Type B pancreatic cell (in vitro differentiated cells): ENCODE data around the gene MAN2B2. TPM values are rescaled to one million over a fixed set of nuclear protein-coding genes. Genes with fewer than 3 reads are reported as not detected.

Source experiments
- DNase-seq: peaks from one replicate; pipeline ENCODE4 v3.0.0; 2021; ENCODE audit warnings: mixed read lengths; ENCODE audit not compliant: unreplicated experiment; ENCODE audit errors: extremely low spot score
- H3K27ac Mint-ChIP-seq: 2 replicates; pipeline ENCODE4 v1.8.0; 2021; ENCODE audit warnings: mild to moderate bottlenecking, mixed read lengths
- H3K27me3 Mint-ChIP-seq: 2 replicates; pipeline ENCODE4 v1.8.0; 2021; ENCODE audit warnings: mixed read lengths
- H3K36me3 Mint-ChIP-seq: 2 replicates; pipeline ENCODE4 v1.8.0; 2021; ENCODE audit warnings: mixed read lengths
- H3K4me1 Mint-ChIP-seq: one replicate; pipeline ENCODE4 v1.8.0; 2021; ENCODE audit warnings: mixed read lengths; ENCODE audit not compliant: unreplicated experiment
- H3K4me3 Mint-ChIP-seq: 2 replicates; pipeline ENCODE4 v1.8.0; 2021; ENCODE audit warnings: mild to moderate bottlenecking, mixed read lengths
- H3K9me3 Mint-ChIP-seq: 2 replicates; pipeline ENCODE4 v1.8.0; 2021; ENCODE audit warnings: mixed read lengths
- total RNA-seq: library from RNA; stranded (reverse); gene quantifications from 2 replicates; pipeline ENCODE4 v1.2.1, GENCODE V29; 2021; ENCODE audit warnings: low replicate concordance
- TF ChIP-seq, protein P1 (sequence below): fragments of 200-600 bp; sonication (generic); conservative IDR thresholded peaks from 2 replicates; pipeline ENCODE4 v1.5.0; 2021; ENCODE audit warnings: antibody characterized with exemption, mild to moderate bottlenecking

MAN2B2 gene
- total RNA-seq, 1 donor from 2014 or later: 17.4 TPM

- TF ChIP-seq, protein P1, sequence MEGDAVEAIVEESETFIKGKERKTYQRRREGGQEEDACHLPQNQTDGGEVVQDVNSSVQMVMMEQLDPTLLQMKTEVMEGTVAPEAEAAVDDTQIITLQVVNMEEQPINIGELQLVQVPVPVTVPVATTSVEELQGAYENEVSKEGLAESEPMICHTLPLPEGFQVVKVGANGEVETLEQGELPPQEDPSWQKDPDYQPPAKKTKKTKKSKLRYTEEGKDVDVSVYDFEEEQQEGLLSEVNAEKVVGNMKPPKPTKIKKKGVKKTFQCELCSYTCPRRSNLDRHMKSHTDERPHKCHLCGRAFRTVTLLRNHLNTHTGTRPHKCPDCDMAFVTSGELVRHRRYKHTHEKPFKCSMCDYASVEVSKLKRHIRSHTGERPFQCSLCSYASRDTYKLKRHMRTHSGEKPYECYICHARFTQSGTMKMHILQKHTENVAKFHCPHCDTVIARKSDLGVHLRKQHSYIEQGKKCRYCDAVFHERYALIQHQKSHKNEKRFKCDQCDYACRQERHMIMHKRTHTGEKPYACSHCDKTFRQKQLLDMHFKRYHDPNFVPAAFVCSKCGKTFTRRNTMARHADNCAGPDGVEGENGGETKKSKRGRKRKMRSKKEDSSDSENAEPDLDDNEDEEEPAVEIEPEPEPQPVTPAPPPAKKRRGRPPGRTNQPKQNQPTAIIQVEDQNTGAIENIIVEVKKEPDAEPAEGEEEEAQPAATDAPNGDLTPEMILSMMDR: no peak
- H3K27ac Mint-ChIP-seq: no peak overlapping the region
- H3K4me1 Mint-ChIP-seq: no peaks in the 10 kb centered on the region
- H3K4me3 Mint-ChIP-seq: no peak overlapping the region
- DNase-seq: no peak
- no peaks in the 10 kb centered on the region for H3K27me3 Mint-ChIP-seq
- H3K9me3 Mint-ChIP-seq: no peaks in the 10 kb centered on the region
- peaks cover 8% of the 10 kb centered on the region for H3K36me3 Mint-ChIP-seq
Observed at GRCh38 chr4:6584865-6585264, 9.9 kb downstream of the MAN2B2 start.

DNA sequence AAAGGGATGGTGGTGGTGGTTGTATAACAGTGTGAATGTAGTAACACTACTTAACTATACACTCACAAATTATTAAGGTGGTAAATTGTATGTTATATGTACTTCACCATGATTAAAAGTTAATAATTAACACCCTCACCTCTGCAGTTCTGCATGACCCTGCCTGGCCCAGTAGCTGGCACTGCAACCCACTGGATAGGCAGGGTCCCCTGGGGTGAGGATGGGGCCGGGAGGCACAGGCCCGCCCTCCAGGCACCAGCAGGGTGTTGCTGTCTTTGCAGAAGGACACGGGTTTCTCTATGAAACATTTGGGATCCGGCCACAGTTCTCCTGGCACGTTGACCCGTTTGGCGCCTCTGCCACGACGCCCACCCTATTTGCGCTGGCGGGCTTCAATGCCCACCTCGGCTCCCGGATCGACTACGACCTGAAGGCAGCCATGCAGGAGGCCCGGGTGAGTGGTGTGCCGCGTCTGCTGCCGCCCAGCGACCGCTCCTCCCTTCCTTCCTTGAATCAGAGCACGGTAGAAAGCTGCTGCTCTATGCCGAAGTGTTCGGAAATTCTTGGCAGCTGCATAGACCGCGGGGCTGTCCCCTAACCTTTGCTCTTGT lies 11.8 kb downstream of the MAN2B2 start:
- Mint-ChIP-seq H3K4me3 (no peak overlapping the region), H3K27me3 (no peaks in the 10 kb centered on the region), H3K27ac (no peak overlapping the region), H3K4me1 (no peaks in the 10 kb centered on the region), H3K36me3 (peaks cover 5% of the 10 kb centered on the region), H3K9me3 (no peaks in the 10 kb centered on the region)
- TF ChIP-seq, protein P1: no peak
- DNase-seq: no peak

DNA sequence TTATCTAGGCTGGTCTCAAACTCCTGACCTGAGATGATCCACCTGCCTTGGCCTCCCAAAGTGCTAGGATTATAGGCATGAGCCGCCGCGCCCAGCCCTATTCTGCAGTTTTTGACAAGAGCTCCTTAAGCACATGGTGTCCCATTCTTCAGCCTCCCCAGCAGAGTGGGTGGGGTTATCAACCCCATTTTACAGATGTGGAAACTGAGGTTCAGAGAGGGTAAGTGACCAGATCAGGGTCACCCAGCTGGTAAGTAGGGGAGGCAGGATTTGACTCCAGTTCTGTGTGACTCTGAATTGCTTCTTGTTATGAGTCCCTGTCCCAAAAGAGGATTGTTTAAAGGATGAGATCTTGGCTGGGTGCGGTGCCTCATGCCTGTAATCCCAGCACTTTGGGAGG lies 14.5 kb downstream of the MAN2B2 start:
- no peak overlapping the region for H3K4me3 Mint-ChIP-seq
- no peaks in the 10 kb centered on the region for H3K36me3 Mint-ChIP-seq
- no peak for DNase-seq
- H3K4me1 Mint-ChIP-seq: no peaks in the 10 kb centered on the region
- H3K27ac Mint-ChIP-seq: no peak overlapping the region
- no peaks in the 10 kb centered on the region for H3K27me3 Mint-ChIP-seq
- H3K9me3 Mint-ChIP-seq: no peaks in the 10 kb centered on the region
- TF ChIP-seq, protein P1: no peak

DNA sequence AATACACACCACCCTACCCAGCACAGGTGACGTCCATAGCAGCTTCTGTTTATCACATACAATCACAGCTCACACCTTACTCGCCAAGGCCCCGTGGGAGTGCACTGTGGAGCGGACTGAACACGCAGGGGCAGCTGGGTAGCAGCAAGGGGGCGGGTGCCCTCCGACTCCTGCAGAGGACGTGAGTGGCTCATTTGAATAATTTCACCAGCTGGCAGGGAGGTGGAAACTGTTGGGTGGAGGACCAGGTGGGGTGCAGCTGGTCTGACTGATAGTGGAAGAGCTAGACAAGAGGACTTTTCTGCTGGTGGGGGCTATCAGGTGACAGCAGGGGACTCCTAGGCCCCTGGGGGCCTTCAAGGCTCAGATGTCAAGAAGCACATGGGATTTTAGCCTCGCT lies 16.3 kb downstream of the MAN2B2 start:
- no peaks in the 10 kb centered on the region for H3K27me3 Mint-ChIP-seq
- H3K36me3 Mint-ChIP-seq: no peaks in the 10 kb centered on the region
- DNase-seq: no peak
- no peak overlapping the region for H3K27ac Mint-ChIP-seq
- H3K4me3 Mint-ChIP-seq: no peak overlapping the region
- no peaks in the 10 kb centered on the region for H3K9me3 Mint-ChIP-seq
- TF ChIP-seq, protein P1: no peak
- no peaks in the 10 kb centered on the region for H3K4me1 Mint-ChIP-seq

DNA sequence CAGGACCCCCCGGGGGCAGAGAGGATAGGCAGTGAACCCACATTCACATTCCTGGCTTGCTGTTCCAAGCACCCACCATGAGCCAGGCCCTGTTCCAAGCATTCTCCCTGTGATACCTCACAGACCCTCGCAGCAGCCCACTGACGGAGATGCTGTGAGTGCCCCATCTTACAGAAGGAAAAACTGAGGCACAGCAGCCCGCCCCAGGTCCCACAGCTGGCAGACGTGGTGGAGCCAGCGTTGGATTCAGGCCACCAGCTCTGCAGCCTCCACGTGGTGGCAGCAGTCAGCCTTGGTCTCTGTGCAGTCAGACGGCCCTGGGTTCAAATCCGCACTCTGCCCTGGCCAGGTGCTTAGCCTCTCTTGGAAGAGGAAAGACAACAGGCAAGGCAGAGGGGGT lies 16.8 kb downstream of the MAN2B2 start:
- Mint-ChIP-seq H3K27me3 (no peaks in the 10 kb centered on the region), H3K27ac (no peak overlapping the region), H3K36me3 (no peaks in the 10 kb centered on the region), H3K4me1 (no peaks in the 10 kb centered on the region), H3K4me3 (no peak overlapping the region), H3K9me3 (no peaks in the 10 kb centered on the region)
- TF ChIP-seq, protein P1: no peak
- DNase-seq: no peak
